Measurements from ENCODE around the gene CACNA2D4. TPM values are rescaled to one million over a fixed set of nuclear protein-coding genes. Genes with fewer than 3 reads are reported as not detected.

Gene CACNA2D4
- polyA plus RNA-seq, 3 donors, result 17.8 to 87.7 (median 22.1) TPM

GRCh38 chr12:1797991-1798640 lies 120.3 kb downstream of the CACNA2D4 start:
- peaks cover 9% of the 10 kb centered on the region for H3K79me2 ChIP-seq (ENCODE audit: insufficient read depth, low read length)
- H3K36me3 Mint-ChIP-seq, result peaks cover 12 to 14% of the 10 kb centered on the region in 2 donors
- intact Hi-C loops (cut with micrococcal nuclease), result loop anchor here in 1 of 2 donors (2.0 kb wide), 2 partner anchors 13 to 143 kb away; no protein-coding TSS in a partner anchor
- H3K27me3 ChIP-seq (ENCODE audit: control insufficient read depth in 2 of 2, insufficient read depth in 2 of 2, low read length in 2 of 2), result no peaks in the 10 kb centered on the region
- TF ChIP-seq CTCF (IDR thresholded peaks at IDR 0.05), result no peak
- H3K27ac Mint-ChIP-seq, result peak overlapping the region in 3 of 7 donors; percentile 16 to 85 (median 20)
- peak overlapping the region; percentile 83 for H3K4me2 ChIP-seq (replicated peaks; ENCODE audit: extremely low read depth, low read length, poor library complexity, severe bottlenecking)
- 89% methylated on average over 22 of the region's 22 CpGs for WGBS (ENCODE audit: insufficient coverage)
- H3K9ac ChIP-seq (ENCODE audit: insufficient read depth, low read length, poor library complexity, severe bottlenecking), result peak overlapping the region; percentile 94
- H3K36me3 ChIP-seq (replicated peaks in 1 of 2; ENCODE audit: control insufficient read depth in 1 of 2, insufficient read depth in 2 of 2, low read length in 2 of 2), result no peaks in the 10 kb centered on the region
- no peaks in the 10 kb centered on the region for H4K20me1 ChIP-seq (ENCODE audit: insufficient read depth, low read length)
- H3K4me3 ChIP-seq (replicated peaks in 1 of 3; ENCODE audit: low read depth in 2 of 3, low read length in 3 of 3), result peak overlapping the region in 2 of 3 experiments; percentile 77 to 84
- no peaks in the 10 kb centered on the region for H3K9me3 Mint-ChIP-seq
- peaks cover 17% of the 10 kb centered on the region for H3K4me1 Mint-ChIP-seq
- no peaks in the 10 kb centered on the region for H3K9me3 ChIP-seq (replicated peaks in 1 of 2; ENCODE audit: control insufficient read depth in 1 of 2, insufficient read depth in 1 of 2, low read length in 2 of 2)
- H3K4me3 Mint-ChIP-seq, result peak overlapping the region in 1 of 2 donors; percentile 77
- H3K27me3 Mint-ChIP-seq (ENCODE audit: low read depth in 3 of 3), result peaks cover 0 to 1% (median 0%) of the 10 kb centered on the region in 3 donors
- H3K4me1 ChIP-seq (ENCODE audit: control insufficient read depth in 1 of 2, insufficient read depth in 2 of 2, low read length in 2 of 2), result peaks cover 20 to 33% of the 10 kb centered on the region in 2 donors
- peak overlapping the region; percentile 79 to 95 for H3K27ac ChIP-seq (ENCODE audit: low read depth in 1 of 2, low read length in 2 of 2)
- no peak for DNase-seq
- peak overlapping the region; percentile 90 for H2AFZ ChIP-seq (ENCODE audit: insufficient read depth, low read depth, low read length, poor library complexity, severe bottlenecking)

GRCh38 chr12:1797011-1797901 lies 121.2 kb downstream of the CACNA2D4 start:
- H3K36me3 ChIP-seq (replicated peaks in 1 of 2; ENCODE audit: control insufficient read depth in 1 of 2, insufficient read depth in 2 of 2, low read length in 2 of 2), result no peaks in the 10 kb centered on the region
- intact Hi-C loops (cut with micrococcal nuclease), result loop anchor here in 1 of 2 donors (2.0 kb wide), 2 partner anchors 14 to 144 kb away; no protein-coding TSS in a partner anchor
- peaks cover 20 to 33% of the 10 kb centered on the region in 2 donors for H3K4me1 ChIP-seq (ENCODE audit: control insufficient read depth in 1 of 2, insufficient read depth in 2 of 2, low read length in 2 of 2)
- peak overlapping the region; percentile 94 for H3K9ac ChIP-seq (ENCODE audit: insufficient read depth, low read length, poor library complexity, severe bottlenecking)
- peak overlapping the region; percentile 79 to 95 for H3K27ac ChIP-seq (ENCODE audit: low read depth in 1 of 2, low read length in 2 of 2)
- Mint-ChIP-seq H3K27ac (peak overlapping the region; percentile 84 to 92 (median 89)), H3K9me3 (no peaks in the 10 kb centered on the region), H3K27me3 (ENCODE audit: low read depth in 3 of 3) (peaks cover 0 to 1% (median 0%) of the 10 kb centered on the region in 3 donors), H3K4me1 (peaks cover 17% of the 10 kb centered on the region), H3K4me3 (peak overlapping the region; percentile 77 to 90), H3K36me3 (peaks cover 11 to 15% of the 10 kb centered on the region in 2 donors)
- H3K4me2 ChIP-seq (replicated peaks; ENCODE audit: extremely low read depth, low read length, poor library complexity, severe bottlenecking), result peak overlapping the region; percentile 83
- DNase-seq, result peak; percentile 60 to 72 (median 72)
- H2AFZ ChIP-seq (ENCODE audit: insufficient read depth, low read depth, low read length, poor library complexity, severe bottlenecking), result peak overlapping the region; percentile 90
- H3K9me3 ChIP-seq (replicated peaks in 1 of 2; ENCODE audit: control insufficient read depth in 1 of 2, insufficient read depth in 1 of 2, low read length in 2 of 2), result no peaks in the 10 kb centered on the region
- no peak for TF ChIP-seq CTCF (IDR thresholded peaks at IDR 0.05)
- H3K4me3 ChIP-seq (replicated peaks in 1 of 3; ENCODE audit: low read depth in 2 of 3, low read length in 3 of 3), result peak overlapping the region; percentile 77 to 84 (median 79)
- H4K20me1 ChIP-seq (ENCODE audit: insufficient read depth, low read length), result no peaks in the 10 kb centered on the region
- H3K27me3 ChIP-seq (ENCODE audit: control insufficient read depth in 2 of 2, insufficient read depth in 2 of 2, low read length in 2 of 2), result no peaks in the 10 kb centered on the region
- WGBS (ENCODE audit: insufficient coverage), result 4% methylated on average over 70 of the region's 71 CpGs
- peaks cover 9% of the 10 kb centered on the region for H3K79me2 ChIP-seq (ENCODE audit: insufficient read depth, low read length)
